NCI-H2171 treated with DMSO at 0.1 percent for 48 hours (cell line): Measurements from ENCODE around the gene SAPCD1.

Experiments used
- DNase-seq: peaks from one replicate; lab custom pipeline; 2025; lab: John Stamatoyannopoulos, UW

The SAPCD1 gene

GRCh38 chr6:31752739-31753319 is 9.6 kb upstream of the SAPCD1 start:
- no peak for DNase-seq

DNA sequence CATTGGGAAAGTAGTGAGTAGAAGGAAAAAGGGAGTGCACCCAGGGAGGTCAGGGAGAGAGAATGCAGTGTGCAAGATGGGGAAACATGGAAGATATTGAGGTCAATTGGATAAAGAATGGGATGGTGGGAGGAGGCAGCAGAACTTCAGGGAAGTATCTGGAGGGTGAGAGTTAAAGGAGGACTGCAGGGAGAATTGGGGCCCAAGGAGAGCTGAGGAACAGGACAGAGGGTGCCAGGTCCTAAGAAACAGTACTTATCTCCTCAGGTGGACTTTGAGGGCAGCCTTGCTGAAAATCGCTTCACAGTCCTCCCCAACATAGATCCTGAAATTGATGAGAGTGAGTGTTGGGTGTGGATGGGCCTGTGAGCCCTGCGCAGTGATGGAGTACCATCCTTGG is 4.2 kb upstream of the SAPCD1 start:
- no peak for DNase-seq

DNA sequence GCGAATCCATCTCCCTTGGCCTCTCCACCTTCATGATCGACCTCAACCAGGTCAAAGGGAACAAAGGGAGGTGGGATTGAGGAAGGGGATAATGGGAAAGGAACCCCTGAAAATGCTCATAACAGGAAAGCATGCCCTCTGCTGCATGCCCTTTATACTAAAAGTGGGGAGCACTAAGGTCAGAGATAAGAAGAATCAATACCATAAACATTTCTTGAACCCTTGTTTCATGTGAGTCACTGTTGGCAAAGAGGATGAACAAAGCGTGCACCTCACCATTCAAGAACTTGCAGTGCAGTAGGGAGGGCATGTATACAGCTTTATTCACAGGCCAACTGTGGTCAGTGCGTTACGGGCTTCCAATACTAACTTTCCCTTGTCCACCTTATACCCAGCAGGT is 1.7 kb upstream of the SAPCD1 start:
- DNase-seq: no peak

DNA sequence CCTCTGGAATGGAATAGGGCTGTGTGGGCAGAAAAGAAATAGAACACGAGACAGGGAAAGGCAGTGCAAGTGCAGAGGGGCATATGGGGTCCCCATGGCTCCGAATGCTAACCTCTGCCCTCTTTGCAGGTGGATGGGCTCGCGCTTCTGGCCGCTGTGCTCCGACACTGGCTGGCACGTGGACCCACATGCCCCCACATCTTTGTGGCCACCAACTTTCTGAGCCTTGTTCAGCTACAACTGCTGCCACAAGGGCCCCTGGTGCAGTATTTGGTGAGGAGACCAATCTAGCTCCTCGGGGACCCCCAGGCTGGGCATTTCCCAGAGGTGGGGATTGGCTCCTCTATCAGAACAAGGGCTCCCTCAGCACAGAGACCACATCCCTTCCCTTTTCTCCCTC is 1.1 kb upstream of the SAPCD1 start:
- no peak for DNase-seq

DNA sequence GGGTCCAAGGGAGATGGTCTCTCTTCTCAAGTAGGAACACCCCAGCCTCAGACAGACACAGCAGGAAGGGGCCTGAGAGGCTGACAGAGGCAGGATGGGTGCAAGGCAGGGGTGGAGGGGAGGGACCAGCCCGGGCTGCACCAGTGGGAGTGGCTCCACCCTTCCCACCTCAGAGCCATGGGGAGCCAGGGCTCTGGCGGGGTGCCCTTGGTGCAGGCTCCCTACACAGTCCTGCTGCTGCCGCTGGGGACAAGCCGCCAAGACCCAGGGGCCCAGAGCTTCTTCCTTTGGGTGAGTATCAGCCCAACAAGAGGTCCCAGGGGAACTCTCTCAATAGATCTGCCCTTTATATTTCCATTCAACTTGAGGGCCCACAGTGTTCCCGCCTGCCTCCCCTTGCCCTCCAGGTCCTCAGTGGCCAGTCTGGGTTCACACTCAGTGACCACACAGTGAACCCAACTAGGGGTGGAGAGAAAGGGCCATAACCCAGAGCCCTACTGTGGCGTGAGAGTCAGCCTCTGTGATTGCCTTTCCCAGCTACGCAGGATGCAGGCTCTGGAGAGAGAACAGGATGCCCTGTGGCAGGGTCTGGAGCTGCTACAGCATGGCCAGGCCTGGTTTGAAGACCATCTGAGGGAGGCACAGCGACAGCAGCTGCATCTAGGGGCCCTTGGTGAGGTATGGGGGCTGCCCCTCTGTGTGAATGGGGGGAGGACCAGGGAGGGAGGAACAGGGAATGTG is 592 bp downstream of the SAPCD1 start:
- no peak for DNase-seq

GRCh38 chr6:31763619-31763940 is 1.1 kb downstream of the SAPCD1 start:
- no peak for DNase-seq

- no peak for DNase-seq
Observed at GRCh38 chr6:31764198-31764597, 1.7 kb downstream of the SAPCD1 start.

GRCh38 chr6:31765559-31765909 is 3.1 kb downstream of the SAPCD1 start:
- no peak for DNase-seq

DNA sequence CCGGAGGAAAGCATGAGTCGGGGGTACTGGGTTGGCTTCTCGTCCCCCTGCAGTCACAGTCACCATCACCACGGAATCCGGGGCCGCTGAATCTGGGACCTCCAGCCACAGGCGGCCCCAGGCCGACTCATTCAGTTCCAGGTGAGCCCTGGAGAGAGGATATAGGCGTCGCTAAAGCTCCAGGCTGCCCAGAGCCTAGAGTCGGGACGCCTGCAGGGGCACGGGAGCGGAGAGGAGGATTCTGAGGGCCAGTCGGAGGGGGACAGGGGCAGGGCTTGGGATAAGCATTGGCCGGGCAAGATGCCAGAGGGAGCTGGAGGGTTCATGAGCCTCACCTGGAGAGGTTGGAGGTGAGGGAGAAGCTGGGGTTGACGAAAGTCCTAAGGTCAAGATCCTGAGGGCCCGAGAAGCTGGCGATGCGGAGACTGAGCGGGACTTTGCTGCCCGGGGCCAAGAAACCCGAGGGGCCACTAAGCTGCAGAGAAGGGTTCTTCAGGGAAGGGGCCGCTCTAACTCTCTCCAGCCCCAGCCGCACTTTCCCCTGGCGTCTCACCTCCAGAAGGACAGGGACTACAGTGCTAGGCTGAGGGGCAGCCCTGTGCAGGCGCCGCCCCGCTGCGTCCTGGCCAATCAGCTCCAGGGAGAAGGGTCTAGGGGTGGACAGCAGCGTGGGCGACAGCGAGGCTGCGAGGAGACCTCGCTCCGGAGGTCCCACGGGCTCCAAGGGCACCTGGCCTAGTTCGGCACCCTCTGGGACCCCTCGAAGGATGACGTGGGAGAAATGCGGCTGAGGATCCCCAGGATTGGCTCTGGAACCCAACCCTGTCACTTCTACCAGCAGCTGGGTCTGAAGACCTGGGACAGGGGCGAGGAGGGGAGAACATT is 3.7 kb downstream of the SAPCD1 start:
- DNase-seq: no peak

GRCh38 chr6:31767096-31767645 is 4.7 kb downstream of the SAPCD1 start:
- DNase-seq: no peak

DNA sequence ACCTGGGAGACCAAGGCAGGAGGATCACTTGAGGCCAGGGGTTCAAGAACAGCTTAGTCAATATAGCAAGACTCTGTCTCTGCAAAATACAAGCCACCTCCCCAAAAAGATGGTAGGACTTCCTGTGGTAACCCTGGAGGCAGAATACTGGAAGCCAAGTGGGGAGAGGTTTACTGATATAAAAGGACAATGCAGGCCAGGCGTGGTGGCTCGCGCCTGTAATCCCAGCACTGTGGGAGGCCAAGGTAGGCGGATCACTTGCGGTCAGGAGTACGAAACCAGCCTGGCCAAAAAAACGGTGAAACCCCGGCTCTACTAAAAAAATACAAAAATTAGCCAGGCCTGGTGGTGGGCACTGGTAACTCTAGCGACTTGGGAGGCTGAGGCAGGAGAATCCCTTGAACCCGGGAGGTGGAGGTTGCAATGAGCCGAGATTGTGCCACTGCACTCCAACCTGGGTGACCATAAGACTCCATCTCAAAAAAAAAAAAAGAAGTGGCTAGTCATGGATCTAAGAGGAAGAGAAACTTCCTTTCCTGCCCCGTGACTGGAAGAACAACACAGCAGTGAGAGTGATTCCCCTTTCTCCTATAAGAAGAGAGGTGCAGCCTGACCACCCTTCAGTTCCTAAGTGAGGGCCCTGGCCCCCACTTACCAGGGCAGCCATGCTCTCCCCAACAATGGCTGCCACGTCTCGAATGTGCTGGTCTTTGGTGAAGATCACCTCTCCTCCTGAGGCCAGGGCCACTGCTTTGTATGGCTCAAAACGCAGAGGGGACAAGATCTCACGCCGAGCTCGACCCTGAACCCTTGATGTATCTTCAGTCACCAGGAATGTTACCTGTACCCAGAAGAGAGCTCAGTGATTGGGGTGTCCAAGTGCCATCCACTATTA is 6.2 kb downstream of the SAPCD1 start:
- no peak for DNase-seq

DNA sequence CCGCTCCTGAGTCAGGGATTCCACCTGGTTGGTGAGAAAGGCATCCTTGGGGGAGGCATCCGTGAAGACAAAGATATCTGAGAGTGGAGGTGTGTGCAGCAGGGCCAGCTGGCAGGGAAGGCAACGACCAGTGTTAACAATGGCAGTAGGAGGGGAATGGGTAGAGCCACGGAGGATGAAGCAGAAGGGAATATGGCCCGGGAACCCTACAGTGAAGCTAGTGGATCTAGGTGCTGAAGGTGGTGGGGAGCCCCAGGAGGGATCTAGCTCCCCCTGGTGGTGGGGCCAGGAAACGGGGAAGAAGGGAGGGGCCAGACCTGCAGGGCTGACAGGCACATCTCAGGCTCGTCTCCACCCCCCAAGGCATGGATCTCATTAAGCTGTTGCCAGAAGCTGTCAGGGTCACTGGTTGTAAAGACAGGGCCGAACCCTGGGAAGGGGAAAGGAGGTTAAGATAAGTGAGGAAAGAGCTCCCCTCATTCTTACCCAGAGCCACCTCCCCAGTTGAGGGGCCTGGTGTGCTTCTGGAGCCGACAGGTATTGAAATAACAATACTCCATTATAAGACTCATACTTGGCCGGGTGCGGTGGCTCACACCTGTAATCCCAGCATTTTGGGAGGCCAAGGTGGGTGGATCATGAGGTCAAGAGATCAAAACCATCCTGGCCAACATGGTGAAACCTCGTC is 7.4 kb downstream of the SAPCD1 start:
- DNase-seq: peak; percentile 51

GRCh38 chr6:31770860-31771259 is 8.4 kb downstream of the SAPCD1 start:
- no peak for DNase-seq

DNA sequence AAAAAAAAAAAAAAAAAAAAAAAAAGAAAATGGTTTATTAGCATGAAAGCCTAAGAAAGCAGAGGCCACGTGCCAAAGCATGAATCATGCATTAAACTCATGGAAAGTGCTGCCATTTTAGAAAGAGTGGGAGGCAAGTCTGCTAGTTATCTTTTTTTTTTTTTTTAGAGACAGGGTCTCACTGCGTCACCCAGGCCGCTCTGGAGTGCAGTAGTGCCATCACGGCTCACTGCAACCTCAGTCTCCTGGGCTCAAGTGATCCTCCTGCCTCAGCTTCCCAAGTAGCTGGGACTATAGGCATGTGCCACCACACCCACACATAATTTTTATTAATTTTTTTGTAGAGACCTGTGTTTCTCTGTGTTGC is 9.5 kb downstream of the SAPCD1 start:
- DNase-seq: no peak

DNA sequence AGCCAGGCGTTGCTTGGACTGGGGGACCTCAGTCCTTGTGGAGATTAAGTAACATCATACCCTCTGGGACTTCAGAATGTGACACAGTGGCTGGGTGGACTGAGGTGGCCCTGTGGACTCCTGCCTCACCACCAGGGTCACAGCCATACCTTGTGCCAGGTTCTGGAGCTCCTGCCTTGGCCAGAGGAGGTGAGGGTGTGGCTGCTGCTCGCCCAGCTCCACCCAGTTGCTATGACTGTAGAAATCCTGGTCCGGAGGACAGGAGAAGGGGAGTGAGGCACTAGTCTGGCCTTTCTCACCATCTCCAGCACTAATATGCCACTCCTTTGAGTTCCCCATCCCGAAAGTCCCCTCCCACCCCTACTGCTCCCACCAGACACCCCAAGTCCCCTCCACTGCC is 12.7 kb downstream of the SAPCD1 start:
- no peak for DNase-seq

- DNase-seq: no peak
Observed at GRCh38 chr6:31775633-31776484, 13.4 kb downstream of the SAPCD1 start.

- DNase-seq: peak; percentile 64
Observed at GRCh38 chr6:31776485-31776988, 14.1 kb downstream of the SAPCD1 start.

DNA sequence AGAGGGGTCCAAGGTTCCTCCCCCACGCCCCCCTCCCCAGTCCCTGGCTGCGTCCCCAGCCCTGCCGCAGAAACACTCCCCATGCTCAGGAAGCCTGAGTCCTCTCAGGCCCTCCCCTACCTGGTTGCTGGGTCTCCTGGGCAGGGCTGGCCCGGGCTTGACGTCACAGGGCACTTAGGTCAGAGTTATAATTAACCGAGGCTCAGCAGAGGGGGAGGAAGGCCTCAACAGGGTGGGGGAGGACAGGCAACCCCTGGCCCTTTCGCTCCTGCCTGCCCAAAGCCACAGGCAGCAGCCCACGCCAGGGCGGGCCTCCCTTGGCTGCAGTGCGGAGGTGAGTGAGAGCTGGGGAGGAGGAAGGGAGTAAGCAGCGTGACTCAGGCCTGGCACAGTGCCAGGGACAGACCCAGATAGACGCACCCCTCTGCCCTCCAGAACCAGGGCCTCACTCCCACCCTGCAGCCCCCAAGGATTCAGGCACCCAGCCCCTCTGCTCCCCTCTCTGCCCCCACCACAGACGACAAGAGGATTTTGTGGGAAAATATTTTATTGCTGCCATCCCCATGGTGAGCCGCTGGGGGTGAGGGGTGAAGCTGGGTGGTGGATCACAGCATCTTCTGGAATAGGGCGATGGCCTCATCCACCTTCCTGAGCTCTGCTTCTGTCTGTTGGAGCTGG is 14.7 kb downstream of the SAPCD1 start, which contains the start of gene VWA7:
Gene VWA7 (minus strand): TSS at position 340 of the 678 bp plus-strand sequence. CDS start 549 bp downstream, outside the sequence.
- DNase-seq: peak; percentile 64

- no peak for DNase-seq
Observed at GRCh38 chr6:31777667-31778050, 15.2 kb downstream of the SAPCD1 start.
